Measurements from ENCODE around the gene INSL6. TPM values are rescaled to one million over a fixed set of nuclear protein-coding genes. Genes with fewer than 3 reads are reported as not detected.

The INSL6 gene
- total RNA-seq, 4 donors from 2014 or later, result not detected

DNA sequence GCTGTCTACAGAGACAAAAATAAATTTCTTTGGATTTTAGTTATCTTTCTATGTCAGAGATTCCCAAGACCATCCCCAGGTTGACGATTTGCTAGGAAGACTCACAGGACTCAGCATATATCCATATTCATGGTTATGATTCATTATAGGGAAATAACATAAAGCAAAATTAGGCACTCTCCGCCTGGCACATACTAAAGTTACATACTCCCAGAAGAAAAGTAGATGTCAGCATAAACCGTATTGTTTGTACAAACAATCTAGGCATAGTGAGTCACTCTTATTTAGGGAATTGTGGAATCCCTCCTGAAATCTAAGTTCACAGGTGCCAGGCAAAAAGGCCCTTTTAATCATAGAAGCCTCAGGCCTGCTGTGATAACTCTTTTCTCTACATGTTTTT is 62.9 kb downstream of the INSL6 start:
- TF ChIP-seq, protein P1, sequence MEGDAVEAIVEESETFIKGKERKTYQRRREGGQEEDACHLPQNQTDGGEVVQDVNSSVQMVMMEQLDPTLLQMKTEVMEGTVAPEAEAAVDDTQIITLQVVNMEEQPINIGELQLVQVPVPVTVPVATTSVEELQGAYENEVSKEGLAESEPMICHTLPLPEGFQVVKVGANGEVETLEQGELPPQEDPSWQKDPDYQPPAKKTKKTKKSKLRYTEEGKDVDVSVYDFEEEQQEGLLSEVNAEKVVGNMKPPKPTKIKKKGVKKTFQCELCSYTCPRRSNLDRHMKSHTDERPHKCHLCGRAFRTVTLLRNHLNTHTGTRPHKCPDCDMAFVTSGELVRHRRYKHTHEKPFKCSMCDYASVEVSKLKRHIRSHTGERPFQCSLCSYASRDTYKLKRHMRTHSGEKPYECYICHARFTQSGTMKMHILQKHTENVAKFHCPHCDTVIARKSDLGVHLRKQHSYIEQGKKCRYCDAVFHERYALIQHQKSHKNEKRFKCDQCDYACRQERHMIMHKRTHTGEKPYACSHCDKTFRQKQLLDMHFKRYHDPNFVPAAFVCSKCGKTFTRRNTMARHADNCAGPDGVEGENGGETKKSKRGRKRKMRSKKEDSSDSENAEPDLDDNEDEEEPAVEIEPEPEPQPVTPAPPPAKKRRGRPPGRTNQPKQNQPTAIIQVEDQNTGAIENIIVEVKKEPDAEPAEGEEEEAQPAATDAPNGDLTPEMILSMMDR (IDR thresholded peaks at IDR 0.05; ENCODE audit: low read depth), result no peak

DNA sequence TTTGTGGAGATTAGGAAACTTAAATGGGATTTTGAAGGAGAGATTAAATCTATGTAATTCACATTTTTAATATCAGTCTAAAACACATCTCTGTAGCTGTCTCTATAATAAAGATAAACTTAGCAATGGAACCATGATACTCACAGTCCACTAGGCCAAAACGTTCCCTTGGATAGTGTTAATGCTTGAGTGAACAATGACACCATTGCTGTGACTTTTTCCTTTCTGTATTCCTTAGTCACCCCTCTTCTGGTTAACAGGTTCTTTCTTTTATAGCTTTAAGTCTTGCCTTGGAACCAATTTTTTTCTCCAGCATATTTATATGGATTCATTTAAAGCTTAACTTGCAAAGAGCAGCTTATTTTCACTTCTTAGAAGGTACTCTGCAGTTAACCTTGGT is 63.3 kb downstream of the INSL6 start:
- TF ChIP-seq, protein P1 (IDR thresholded peaks at IDR 0.05; ENCODE audit: low read depth), result no peak

DNA sequence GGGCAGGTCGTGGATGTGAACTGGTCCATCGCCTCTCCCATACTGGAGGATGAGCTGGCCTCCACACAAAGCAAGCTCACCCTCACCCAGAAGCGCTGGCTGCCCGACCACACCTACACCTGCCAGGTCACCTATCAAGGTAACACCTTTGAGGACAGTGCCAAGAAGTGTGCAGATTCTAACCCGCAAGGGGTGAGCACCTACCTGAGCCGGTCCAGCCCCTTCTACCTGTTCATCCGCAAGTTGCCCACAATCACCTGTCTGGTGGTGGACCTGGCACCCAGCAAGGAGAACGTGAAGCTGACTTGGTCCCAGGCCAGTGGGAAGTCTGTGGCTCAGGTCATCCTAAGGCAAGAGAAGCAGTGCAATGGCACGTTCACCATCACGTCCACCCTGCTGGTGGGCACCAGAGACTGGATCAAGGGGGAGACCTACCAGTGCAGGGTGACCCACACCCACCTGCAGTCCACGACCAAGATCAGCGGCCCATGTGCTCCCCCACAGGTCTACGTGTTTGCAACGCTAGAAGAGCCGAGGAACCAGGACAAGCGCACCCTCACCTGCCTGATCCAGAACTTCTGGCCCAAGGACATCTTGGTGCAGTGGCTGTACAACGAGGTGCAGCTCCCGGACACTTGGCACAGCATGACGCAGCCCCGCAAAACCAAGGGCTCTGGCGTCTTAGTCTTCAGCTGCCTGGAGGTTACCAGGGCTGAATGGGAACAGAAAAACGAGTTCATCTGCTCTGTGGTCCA is 71.3 kb downstream of the INSL6 start:
- TF ChIP-seq, protein P1 (IDR thresholded peaks at IDR 0.05; ENCODE audit: low read depth), result no peak

Small RNA genes lying within 50 kb of the gene (small RNA-seq; reads per million reads assigned to genes)
- not detected for gene AL133547.1

Other genes with a start within 250 kb of the INSL6 start
- 10 to 100 TPM; 60.7 to 71.7 (median 63.8) TPM for gene JAK2, start 200.4 kb downstream of the INSL6 start, total RNA-seq
- gene INSL4, start 45.8 kb upstream of the INSL6 start, total RNA-seq, result not detected
- not detected for gene RLN2, start 119.1 kb upstream of the INSL6 start, total RNA-seq
- 1 to 10 TPM in 1 of 4 donors, not detected in 3; 1.5 TPM for gene RLN1, start 154.2 kb upstream of the INSL6 start, total RNA-seq

Data from subcutaneous adipose tissue (tissue), 4 donors.